Measurements from ENCODE around the gene ZNF883.

The ZNF883 gene

DNA sequence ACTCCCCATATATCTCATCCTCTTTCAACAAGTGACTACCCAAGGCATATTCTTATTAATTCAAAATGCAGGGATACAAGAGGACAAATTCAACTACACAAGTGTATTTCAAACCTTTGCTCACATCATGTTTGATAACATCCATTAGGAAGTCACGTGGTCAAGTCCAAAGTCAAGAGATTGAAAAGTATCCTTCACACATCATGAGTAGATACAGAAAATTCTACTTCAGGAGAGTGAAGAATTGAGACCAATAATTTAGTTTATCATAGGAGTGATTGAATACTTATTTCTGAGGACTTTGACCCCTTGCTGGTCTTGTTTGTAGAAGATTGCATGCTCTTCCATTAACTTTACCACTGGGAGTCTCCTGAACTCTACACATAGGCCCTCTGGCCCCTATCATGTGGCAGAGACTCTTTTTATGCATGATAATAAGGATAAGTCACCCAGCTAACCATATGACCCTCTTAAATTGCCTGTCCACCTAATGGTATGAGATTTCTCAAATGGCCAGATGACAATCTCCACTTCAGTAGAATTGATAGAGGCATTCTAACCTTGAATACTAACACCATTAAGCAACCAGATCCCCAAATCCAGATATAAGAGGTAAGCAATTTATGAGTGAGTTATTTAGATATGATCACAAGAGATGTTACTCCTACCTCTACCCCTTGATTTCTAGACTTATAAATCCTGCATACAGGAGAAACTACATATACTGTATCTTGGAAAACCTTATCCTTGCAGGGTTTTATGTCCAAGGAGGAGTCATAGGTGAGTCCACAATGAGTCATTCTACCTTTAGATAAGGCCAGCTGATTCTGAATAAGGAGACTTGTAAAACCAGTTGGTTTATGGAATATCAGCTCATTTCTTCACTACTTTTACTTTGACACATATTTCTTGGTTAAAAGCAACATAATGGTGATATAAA, 94.7 kb downstream of the ZNF883 start:
- no peak for DNase-seq

DNA sequence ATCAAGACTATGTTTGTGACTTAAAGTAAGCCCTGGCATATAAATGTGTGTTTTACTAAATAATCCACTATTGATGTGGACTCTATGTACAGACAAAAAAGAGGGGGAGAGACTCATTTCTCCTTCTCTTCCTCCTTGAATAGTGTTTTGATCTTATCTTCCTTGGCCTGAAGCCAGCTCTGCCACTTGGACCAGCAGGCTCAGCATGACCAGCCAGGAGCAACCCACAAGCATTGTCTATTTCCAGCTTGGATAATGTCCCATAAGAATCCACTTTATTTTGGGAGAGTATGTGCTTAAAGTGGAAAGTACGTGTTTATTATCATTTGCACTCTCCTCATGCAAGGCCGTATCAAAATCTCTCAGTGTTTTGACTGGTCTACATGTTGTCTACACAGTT, 97.5 kb downstream of the ZNF883 start:
- DNase-seq, result no peak

DNA sequence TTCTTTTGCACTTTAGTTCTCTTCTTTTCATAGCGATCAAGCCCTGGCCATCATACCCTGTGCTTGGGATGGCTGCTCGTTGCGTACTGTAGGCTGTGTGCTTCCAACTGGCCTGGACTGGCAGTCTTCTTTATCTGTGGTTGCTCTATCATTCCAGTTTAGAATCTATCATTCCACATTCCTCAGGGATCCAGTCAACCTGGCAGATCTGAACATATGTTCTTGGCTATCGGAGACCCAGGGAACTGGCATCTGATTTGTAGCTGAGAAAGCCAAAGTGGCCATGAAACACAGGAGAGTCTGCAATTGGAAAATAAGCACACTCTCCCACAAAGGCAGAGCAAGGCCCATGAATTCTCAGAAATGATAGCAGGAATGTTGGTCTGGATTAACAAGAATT, 98.7 kb downstream of the ZNF883 start:
- no peak for DNase-seq

DNA sequence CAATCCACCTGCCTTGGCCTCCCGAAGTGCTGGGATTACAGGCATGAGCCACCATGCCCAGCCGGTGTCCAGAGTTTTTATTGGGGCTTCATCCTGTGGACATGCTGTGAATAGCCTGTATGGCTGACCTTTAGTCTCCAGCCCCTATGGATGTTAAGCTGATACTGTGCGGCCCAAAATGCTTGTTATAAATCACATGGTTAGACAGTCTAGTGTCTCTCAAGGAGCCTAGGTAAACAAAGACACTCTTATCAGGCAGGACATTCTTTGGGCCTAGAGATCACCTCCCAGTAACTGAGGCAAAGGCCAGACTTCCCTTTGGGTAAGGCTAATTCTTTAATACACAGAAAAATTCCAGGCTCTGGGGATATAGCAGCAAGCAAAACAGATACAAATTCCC, 99.4 kb downstream of the ZNF883 start:
- DNase-seq, result no peak

DNA sequence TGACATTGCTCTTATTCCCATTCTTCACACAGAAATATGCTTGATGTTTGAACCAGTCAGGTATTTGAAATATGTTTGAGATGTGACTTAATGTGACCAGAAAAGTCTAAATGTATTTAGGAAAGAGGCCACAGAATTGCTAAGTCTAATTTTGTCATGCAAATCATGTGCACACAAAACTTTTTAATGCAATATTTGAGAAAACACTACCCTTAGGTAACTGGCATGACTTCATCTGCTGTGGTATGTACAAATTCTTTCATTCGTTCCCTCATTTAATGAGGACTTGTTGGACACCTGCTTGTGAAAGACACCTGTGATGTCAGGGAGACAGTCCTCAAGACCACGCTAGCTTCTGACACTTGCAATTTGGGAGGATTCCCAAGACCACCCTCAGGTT, 100.3 kb downstream of the ZNF883 start:
- no peak for DNase-seq
